MCF 10A (cell line): ENCODE data around the gene FBXO2. TPM values are rescaled to one million over a fixed set of nuclear protein-coding genes. Genes with fewer than 3 reads are reported as not detected.

Experiments
- BruUV-seq: library from RNA; stranded (reverse); fragments of 400-500 nt; replicated peaks from 2 replicates; lab custom pipeline; 2021; lab: Mats Ljungman, UMichigan
- CTCF ChIA-PET: fragments of 300-600 bp; sonication (Branson Sonifier 250); formaldehyde crosslinking; extraction: SDS; loops from one replicate; lab custom pipeline; 2021; ENCODE audit warnings: antibody characterized with exemption, inconsistent platforms; lab: Yijun Ruan, JAX
- POLR2A ChIA-PET: fragments of 300-600, 350-650 bp; sonication (Branson Sonifier 250); formaldehyde crosslinking; extraction: SDS; loops from one replicate; lab custom pipeline; 2020; ENCODE audit warnings: antibody characterized with exemption, inconsistent platforms; lab: Yijun Ruan, JAX
- DNase-seq: peaks from one replicate; pipeline ENCODE4 v3.0.0-alpha.2; 2018; ENCODE audit not compliant: unreplicated experiment
- H3K27ac Mint-ChIP-seq: one replicate; pipeline ENCODE4 v1.8.0; 2022; ENCODE audit warnings: mild to moderate bottlenecking, low read depth, mixed read lengths; ENCODE audit not compliant: unreplicated experiment
- H3K27me3 Mint-ChIP-seq: one replicate; pipeline ENCODE4 v1.8.0; 2022; ENCODE audit warnings: mixed read lengths; ENCODE audit not compliant: insufficient read depth, unreplicated experiment
- H3K36me3 Mint-ChIP-seq: one replicate; pipeline ENCODE4 v1.8.0; 2022; ENCODE audit warnings: mild to moderate bottlenecking, moderate library complexity, mixed read lengths; ENCODE audit not compliant: insufficient read depth, unreplicated experiment
- H3K4me1 Mint-ChIP-seq: one replicate; pipeline ENCODE4 v1.8.0; 2022; ENCODE audit warnings: mixed read lengths; ENCODE audit not compliant: insufficient read depth, unreplicated experiment
- H3K4me3 Mint-ChIP-seq: one replicate; pipeline ENCODE4 v1.8.0; 2022; ENCODE audit warnings: mild to moderate bottlenecking, moderate library complexity, mixed read lengths; ENCODE audit not compliant: unreplicated experiment
- H3K9me3 Mint-ChIP-seq: one replicate; pipeline ENCODE4 v1.8.0; 2022; ENCODE audit warnings: mixed read lengths; ENCODE audit not compliant: unreplicated experiment
- intact Hi-C: fragments of 100-400 bp; cut with micrococcal nuclease; formaldehyde crosslinking; loops from 2 replicates; pipeline ENCODE4 v1.14.1; 2022
- total RNA-seq: library from RNA; stranded (reverse); gene quantifications from 2 replicates; pipeline ENCODE4 v1.2.3, GENCODE V29; 2022
- TF ChIP-seq, protein P1 (sequence below): fragments of 200-600 bp; IDR thresholded peaks from one replicate; pipeline ENCODE4 v1.8.0; 2022; ENCODE audit warnings: antibody characterized with exemption, mild to moderate bottlenecking; ENCODE audit not compliant: unreplicated experiment

FBXO2 gene
- total RNA-seq, 1 experiment from 2014 or later: 5.3 TPM

DNA sequence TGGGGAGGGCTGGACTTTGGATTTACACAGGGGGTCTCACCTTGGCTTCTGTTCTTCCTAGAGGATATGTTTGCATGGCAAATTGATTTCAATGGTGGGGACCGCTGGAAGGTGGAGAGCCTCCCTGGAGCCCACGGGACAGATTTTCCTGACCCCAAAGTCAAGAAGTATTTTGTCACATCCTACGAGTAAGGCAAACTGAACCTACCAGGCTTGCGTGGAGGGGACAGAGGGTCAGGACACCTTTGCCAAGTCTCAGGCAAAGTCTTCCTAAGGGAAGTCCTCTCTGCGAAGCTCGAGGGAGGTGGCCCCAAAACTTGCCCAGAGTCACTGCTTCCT is 16.9 kb upstream of the FBXO2 start:
- Mint-ChIP-seq H3K27ac (no peak overlapping the region), H3K9me3 (no peaks in the 10 kb centered on the region), H3K4me3 (no peak overlapping the region), H3K36me3 (peaks cover 12% of the 10 kb centered on the region), H3K27me3 (no peaks in the 10 kb centered on the region), H3K4me1 (no peaks in the 10 kb centered on the region)
- DNase-seq: no peak
- CTCF ChIA-PET: interaction anchor here (0.6 kb wide), 1 partner anchor 653 kb away, joined by 3 read pairs; no protein-coding TSS in a partner anchor
- intact Hi-C loops: no loop called here
- TF ChIP-seq, protein P1, sequence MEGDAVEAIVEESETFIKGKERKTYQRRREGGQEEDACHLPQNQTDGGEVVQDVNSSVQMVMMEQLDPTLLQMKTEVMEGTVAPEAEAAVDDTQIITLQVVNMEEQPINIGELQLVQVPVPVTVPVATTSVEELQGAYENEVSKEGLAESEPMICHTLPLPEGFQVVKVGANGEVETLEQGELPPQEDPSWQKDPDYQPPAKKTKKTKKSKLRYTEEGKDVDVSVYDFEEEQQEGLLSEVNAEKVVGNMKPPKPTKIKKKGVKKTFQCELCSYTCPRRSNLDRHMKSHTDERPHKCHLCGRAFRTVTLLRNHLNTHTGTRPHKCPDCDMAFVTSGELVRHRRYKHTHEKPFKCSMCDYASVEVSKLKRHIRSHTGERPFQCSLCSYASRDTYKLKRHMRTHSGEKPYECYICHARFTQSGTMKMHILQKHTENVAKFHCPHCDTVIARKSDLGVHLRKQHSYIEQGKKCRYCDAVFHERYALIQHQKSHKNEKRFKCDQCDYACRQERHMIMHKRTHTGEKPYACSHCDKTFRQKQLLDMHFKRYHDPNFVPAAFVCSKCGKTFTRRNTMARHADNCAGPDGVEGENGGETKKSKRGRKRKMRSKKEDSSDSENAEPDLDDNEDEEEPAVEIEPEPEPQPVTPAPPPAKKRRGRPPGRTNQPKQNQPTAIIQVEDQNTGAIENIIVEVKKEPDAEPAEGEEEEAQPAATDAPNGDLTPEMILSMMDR: no peak
- no TSS peak for BruUV-seq
- POLR2A ChIA-PET: interaction anchor here (1.7 kb wide), 1 partner anchor 19 kb away, joined by 5 read pairs; no protein-coding TSS in a partner anchor

GRCh38 chr1:11670747-11671146 is 16.5 kb upstream of the FBXO2 start:
- CTCF ChIA-PET: no interaction called here
- H3K27ac Mint-ChIP-seq: no peak overlapping the region
- no TSS peak for BruUV-seq

DNA sequence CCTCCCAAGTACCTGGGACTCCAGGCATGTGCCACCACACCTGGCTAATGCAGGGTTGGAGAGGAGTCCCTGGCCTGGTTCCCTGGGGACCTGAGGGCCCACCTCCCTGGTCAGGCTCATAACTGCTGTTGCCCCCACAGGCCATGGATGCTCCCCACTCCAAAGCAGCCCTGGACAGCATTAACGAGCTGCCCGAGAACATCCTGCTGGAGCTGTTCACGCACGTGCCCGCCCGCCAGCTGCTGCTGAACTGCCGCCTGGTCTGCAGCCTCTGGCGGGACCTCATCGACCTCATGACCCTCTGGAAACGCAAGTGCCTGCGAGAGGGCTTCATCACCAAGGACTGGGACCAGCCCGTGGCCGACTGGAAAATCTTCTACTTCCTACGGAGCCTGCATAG is 14.3 kb upstream of the FBXO2 start:
- BruUV-seq: no TSS peak
- no peaks in the 10 kb centered on the region for H3K27me3 Mint-ChIP-seq
- ChIA-PET POLR2A (interaction anchor here (1.1 kb wide), 1 partner anchor 12 kb away, joined by 3 read pairs; no protein-coding TSS in a partner anchor), CTCF (no interaction called here)
- TF ChIP-seq, protein P1: no peak
- no peak overlapping the region for H3K4me3 Mint-ChIP-seq
- no peak for DNase-seq
- intact Hi-C loops: no loop called here
- H3K9me3 Mint-ChIP-seq: no peaks in the 10 kb centered on the region
- peaks cover 3% of the 10 kb centered on the region for H3K36me3 Mint-ChIP-seq
- H3K27ac Mint-ChIP-seq: no peak overlapping the region
- H3K4me1 Mint-ChIP-seq: no peaks in the 10 kb centered on the region

More at GRCh38 chr1:11670747-11671146, 16.5 kb upstream of the FBXO2 start:
- Mint-ChIP-seq H3K4me1 (no peaks in the 10 kb centered on the region), H3K36me3 (peaks cover 12% of the 10 kb centered on the region), H3K9me3 (no peaks in the 10 kb centered on the region), H3K4me3 (no peak overlapping the region), H3K27me3 (no peaks in the 10 kb centered on the region)
- intact Hi-C loops: no loop called here
- POLR2A ChIA-PET: interaction anchor here (1.7 kb wide), 1 partner anchor 19 kb away, joined by 5 read pairs; no protein-coding TSS in a partner anchor
- no peak for DNase-seq
- TF ChIP-seq, protein P1: no peak

DNA sequence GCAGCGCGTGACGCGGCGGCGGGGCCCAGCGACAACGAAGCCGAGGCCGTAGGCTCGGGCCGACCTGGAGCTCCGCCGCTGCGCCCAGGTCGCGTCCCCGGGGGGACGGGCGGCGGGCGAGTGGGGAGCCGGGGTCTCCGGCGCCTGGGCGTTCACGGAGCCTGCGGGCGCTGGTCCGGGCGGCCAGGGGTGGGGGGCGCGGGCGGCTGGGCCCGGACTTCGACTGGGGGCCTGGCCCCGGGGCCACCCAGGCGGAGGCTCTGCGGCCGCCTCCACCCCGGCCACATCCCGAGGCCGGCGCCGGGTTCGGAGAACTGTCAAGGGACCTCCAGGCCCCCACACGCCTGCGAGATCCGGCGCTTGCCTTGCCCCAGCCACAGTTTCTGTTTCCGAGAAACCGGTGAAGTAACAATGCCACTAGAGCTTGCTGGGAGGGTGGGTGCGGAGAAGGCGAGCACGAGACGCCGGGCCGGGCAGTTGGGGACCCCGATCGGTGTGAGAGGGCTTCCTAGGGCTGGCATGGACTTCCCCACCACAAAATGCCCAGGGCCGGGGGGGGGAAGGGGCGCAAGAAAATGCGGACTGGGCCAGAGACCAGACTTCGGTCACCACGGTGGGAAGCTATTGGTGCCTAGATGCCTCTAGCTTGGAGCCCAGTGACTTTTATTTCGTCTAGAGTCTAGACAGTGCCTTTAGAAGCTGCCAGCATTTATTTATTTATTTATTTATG is 10.3 kb upstream of the FBXO2 start:
- POLR2A ChIA-PET: interaction anchor here (0.6 to 2.9 kb wide), 11 partner anchors 8 to 652 kb away, joined by 3 to 17 read pairs (median 5); partner anchors contain the start of genes FBXO44, MAD2L2, MTOR and TARDBP
- no peaks in the 10 kb centered on the region for H3K4me1 Mint-ChIP-seq
- DNase-seq: no peak
- H3K36me3 Mint-ChIP-seq: peaks cover 10% of the 10 kb centered on the region
- intact Hi-C loops: loop anchor here (1.0 to 2.0 kb wide), 2 partner anchors 16 to 55 kb away; partner anchors contain the start of gene MAD2L2
- H3K27ac Mint-ChIP-seq: no peak overlapping the region
- TF ChIP-seq, protein P1: no peak
- CTCF ChIA-PET: interaction anchor here (0.6 to 3.8 kb wide), 16 partner anchors 8 to 1157 kb away, joined by 3 to 27 read pairs (median 3); partner anchors contain the start of genes FBXO2, FBXO44 and MTOR
- H3K4me3 Mint-ChIP-seq: peak overlapping the region; percentile 59
- BruUV-seq: no TSS peak
- no peaks in the 10 kb centered on the region for H3K9me3 Mint-ChIP-seq
- no peaks in the 10 kb centered on the region for H3K27me3 Mint-ChIP-seq
